Activated T-cell treated with anti-CD3 and anti-CD28 coated beads, Interleukin-2, amount 50 U/mL, for 4 hours (primary cell): ENCODE data around the gene OVAAL. TPM values are rescaled to one million over a fixed set of nuclear protein-coding genes. Genes with fewer than 3 reads are reported as not detected.
A peak's percentile ranks its signal among the peaks of the same experiment; 100 is the strongest.
"Not testable (repeated sequence)": the region's sequence is repeated elsewhere in the genome, so short reads cannot be mapped to it uniquely, and the experiment has no call there.

ENCODE experiments used
- ATAC-seq, 2 donors: fragments of 200-7000 bp; cut with Tn5 transposase; one replicate each; pipeline ENCODE4 v1.10.0; 2021
- DNase-seq: peaks from one replicate; pipeline ENCODE4 v3.0.0-alpha.2; 2020
- H3K27me3 Mint-ChIP-seq: one replicate; pipeline ENCODE4 v1.8.0; 2021; ENCODE audit warnings: low read depth, mixed read lengths
- H3K36me3 Mint-ChIP-seq: one replicate; pipeline ENCODE4 v1.8.0; 2022; ENCODE audit warnings: mixed read lengths; ENCODE audit not compliant: insufficient read depth
- H3K4me1 Mint-ChIP-seq: one replicate; pipeline ENCODE4 v1.8.0; 2021; ENCODE audit warnings: low read depth, mixed read lengths
- H3K4me3 Mint-ChIP-seq: one replicate; pipeline ENCODE4 v1.8.0; 2021; ENCODE audit warnings: mild to moderate bottlenecking, moderate library complexity, mixed read lengths
- H3K9me3 Mint-ChIP-seq: one replicate; pipeline ENCODE4 v1.8.0; 2021; ENCODE audit warnings: mixed read lengths
- total RNA-seq, 3 donors: library from RNA; stranded (reverse); gene quantifications; one replicate each; pipeline ENCODE4 v1.2.1, GENCODE V29; 2021

Gene OVAAL
- total RNA-seq, 3 donors from 2014 or later, result not detected

DNA sequence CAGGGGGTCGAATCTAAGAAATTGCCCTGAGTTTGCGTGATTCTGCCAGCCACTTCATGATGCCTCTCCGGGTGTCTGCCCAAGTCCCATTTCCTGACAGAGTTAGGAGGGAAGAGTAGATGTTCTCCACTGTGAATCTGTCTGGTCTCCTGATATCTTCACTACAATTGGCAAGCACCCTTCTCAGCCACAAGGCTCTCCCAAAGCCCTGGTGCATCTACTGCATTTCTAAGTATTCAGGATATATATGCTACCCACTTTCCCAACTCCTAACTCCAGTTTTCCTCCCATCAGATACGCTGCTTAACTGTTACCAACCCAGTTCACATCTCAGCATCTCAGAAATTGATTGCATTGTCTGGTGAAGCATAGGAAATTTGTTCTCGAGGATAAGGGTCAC is 25.9 kb upstream of the OVAAL start:
- DNase-seq (no peak), ATAC-seq (no peak)
- Mint-ChIP-seq H3K4me1 (no peaks in the 10 kb centered on the region), H3K4me3 (no peak overlapping the region), H3K27me3 (peaks cover 7% of the 10 kb centered on the region), H3K9me3 (no peaks in the 10 kb centered on the region), H3K36me3 (no peaks in the 10 kb centered on the region)

DNA sequence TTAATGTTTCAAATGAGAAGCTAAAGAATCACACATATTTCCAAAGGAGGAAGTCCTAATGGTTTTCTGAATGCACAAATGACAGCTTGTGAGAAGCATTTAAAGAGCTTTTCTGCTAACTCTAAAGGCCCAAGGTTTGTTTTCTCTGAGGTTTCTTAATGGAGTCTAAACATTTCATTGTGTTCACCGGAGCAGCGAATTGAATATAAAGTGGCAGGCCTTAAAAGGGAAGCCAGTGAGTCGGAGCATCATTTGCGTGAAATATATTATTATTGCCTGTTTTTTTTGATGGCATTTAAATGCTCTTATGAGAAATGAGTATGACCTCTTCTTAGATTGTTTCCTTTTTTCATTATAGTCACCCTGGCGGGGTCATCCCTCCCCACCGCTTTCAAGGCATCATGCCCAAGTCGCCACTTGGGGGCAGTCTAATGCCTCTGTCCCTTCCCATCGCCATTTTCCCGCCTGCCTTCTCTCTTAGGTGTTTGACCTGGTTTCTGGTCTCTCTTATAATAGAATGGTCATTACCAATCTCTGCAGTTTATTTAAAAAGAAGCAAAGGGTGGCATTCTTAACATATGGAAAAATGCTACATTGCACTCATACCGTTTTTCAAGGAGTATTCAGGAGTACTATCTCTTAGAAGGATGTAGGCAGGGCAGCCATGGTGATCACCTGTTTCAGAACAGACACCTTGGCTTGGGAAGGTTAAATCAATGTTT is 25.3 kb upstream of the OVAAL start:
- DNase-seq, result peak; percentile 41
- peak; percentile 57 to 81 for ATAC-seq
- Mint-ChIP-seq H3K4me3 (no peak overlapping the region), H3K9me3 (no peaks in the 10 kb centered on the region), H3K4me1 (no peaks in the 10 kb centered on the region), H3K27me3 (peaks cover 7% of the 10 kb centered on the region), H3K36me3 (no peaks in the 10 kb centered on the region)

DNA sequence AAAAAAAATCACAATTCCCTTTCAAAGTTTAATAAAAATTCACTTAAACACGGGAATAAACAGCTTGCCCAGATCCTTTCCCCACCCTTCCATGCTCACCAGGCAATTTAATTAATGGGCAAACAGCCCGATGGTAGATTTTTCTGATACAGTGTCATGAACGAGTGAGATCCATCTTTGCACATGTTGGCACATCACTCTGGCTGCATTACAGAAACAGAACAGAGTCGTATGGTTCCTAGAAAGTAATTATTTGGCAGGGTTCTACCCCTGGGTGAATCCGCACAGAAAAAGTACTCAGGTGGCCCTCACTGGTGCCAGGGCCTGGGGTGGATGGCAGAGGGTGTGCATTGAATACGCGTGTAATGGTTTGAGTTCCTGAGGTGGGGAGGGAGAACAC is 24.6 kb upstream of the OVAAL start:
- Mint-ChIP-seq H3K4me3 (no peak overlapping the region), H3K4me1 (no peaks in the 10 kb centered on the region)

DNA sequence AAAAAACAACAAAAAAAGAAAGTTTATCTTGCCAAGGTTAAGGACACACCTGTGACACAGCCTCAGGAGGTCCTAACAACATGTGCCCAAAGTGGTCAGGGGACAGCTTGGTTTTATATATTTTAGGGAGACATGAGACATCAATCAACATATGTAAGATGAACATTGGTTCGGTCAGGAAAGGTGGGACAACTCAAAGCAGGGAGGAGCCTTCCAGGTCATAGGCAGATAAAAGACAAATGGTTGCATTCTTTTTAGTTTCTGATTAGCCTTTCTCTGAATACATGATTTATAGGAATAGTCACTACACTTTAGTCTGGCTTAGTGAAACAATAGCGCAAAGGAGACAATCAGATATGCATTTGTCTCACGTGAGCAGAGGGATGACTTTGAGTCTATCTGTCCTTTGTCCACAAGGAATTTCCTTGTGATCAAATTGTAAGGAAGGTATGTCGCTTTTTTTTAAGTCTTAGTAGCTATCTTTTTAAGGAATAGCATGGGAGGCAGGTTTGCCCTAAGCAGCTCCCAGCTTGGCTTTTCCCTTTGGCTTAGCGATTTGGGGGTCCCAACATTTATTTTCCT is 23.3 kb upstream of the OVAAL start:
- H3K36me3 Mint-ChIP-seq, result no peaks in the 10 kb centered on the region
- DNase-seq, result no peak
- no peaks in the 10 kb centered on the region for H3K4me1 Mint-ChIP-seq

More for the DNA sequence above, 24.6 kb upstream of the OVAAL start:
- DNase-seq, result no peak
- ATAC-seq, result no peak
- no peaks in the 10 kb centered on the region for H3K9me3 Mint-ChIP-seq
- peaks cover 7% of the 10 kb centered on the region for H3K27me3 Mint-ChIP-seq
- H3K36me3 Mint-ChIP-seq, result no peaks in the 10 kb centered on the region

DNA sequence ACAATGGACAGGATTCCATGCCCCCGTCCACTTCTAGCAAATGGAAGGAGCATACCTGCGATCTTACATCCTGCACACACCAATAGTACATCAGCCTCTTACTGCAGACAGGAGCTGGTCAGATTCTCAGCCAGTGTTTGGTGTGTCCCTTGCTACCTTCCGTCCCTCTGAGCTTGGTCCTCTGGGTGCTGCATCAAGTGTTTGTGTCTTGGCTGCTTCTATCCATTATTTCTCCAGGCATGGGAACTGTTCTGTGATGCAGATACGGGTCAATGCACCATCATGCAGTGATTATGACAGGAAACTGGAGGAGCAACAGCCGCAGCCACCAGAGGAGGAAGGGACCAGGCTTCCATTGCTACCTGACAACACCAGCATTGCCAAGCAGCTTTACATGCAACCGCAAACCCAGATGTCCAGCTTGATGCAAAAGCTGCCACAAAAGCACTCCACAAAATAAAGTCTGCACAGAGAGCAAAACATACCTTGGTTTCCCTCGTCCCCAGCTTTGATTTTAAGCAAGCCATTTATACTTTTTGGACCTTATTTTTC is 21.9 kb upstream of the OVAAL start:
- no peaks in the 10 kb centered on the region for H3K4me1 Mint-ChIP-seq
- H3K36me3 Mint-ChIP-seq, result no peaks in the 10 kb centered on the region
- ATAC-seq (no peak), DNase-seq (no peak)
- H3K27me3 Mint-ChIP-seq, result peaks cover 7% of the 10 kb centered on the region
- H3K4me3 Mint-ChIP-seq, result no peak overlapping the region
- H3K9me3 Mint-ChIP-seq, result no peaks in the 10 kb centered on the region

More for the DNA sequence above, 23.3 kb upstream of the OVAAL start:
- H3K9me3 Mint-ChIP-seq, result no peaks in the 10 kb centered on the region
- no peak overlapping the region for H3K4me3 Mint-ChIP-seq
- H3K27me3 Mint-ChIP-seq, result peaks cover 7% of the 10 kb centered on the region
- ATAC-seq, result no peak

DNA sequence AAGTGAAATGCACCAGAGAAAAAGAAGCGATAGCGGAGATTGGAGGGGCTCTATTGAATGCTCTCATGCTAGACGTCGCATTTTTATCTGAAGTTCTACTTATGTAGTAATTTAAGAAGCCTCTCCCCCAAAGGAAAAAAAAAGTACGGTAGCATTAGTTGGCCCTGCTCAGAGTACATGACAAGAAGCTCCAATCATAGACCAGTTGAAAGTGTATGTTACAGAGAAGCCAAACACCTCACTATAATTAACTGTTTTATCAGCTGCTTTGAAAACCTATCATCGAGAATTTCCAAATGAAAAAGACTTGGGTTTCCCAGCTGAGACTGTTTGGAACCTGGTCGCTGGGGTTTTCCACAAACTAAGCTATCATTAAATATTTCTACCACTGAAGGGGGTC is 19.6 kb upstream of the OVAAL start:
- DNase-seq, result no peak
- Mint-ChIP-seq H3K9me3 (no peaks in the 10 kb centered on the region), H3K27me3 (peaks cover 7% of the 10 kb centered on the region), H3K4me3 (no peak overlapping the region), H3K36me3 (no peaks in the 10 kb centered on the region), H3K4me1 (no peaks in the 10 kb centered on the region)
- no peak for ATAC-seq

DNA sequence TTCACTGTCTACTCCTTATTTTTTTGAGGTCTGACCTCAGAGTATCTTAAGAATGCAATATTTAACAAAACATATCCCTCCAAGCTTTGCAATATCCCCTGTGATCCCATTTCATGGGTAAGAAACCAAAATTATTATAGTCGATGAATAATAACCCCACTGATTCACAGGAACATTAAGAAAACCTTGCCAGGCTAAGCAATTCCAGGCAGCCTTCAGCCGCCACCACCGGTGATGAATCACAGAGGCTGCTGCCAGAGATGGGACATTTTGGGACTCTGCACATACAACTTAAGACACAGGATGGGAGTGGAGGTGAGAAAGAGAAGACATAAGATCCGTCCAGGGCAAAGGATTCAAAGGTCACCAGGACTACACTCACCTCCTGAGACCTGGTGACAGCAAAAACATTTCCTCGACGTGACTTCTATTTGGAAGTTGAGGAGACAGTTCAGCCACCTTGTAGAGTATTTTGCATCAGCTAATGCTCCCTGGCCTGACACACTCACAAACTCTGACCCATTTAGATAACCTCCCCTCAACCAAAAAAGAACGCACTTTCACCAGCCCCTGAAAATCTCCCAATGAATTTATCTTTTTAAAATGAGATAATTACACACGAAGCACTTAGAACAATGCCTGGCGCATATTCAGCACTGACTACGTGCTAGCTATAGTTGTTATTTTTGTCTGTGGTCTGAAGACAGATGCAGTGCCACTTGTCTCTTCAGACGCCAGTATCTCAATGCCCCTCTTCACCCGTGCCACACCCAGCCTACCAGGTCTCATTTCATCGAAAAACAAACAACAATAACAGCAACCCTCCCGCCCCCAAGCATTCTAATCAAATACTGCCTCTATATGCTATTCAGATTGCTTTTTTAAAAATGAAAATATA is 17.8 kb upstream of the OVAAL start:
- Mint-ChIP-seq H3K36me3 (no peaks in the 10 kb centered on the region), H3K27me3 (peaks cover 4% of the 10 kb centered on the region), H3K4me3 (no peak overlapping the region), H3K9me3 (no peaks in the 10 kb centered on the region), H3K4me1 (no peaks in the 10 kb centered on the region)
- DNase-seq (no peak), ATAC-seq (no peak)

DNA sequence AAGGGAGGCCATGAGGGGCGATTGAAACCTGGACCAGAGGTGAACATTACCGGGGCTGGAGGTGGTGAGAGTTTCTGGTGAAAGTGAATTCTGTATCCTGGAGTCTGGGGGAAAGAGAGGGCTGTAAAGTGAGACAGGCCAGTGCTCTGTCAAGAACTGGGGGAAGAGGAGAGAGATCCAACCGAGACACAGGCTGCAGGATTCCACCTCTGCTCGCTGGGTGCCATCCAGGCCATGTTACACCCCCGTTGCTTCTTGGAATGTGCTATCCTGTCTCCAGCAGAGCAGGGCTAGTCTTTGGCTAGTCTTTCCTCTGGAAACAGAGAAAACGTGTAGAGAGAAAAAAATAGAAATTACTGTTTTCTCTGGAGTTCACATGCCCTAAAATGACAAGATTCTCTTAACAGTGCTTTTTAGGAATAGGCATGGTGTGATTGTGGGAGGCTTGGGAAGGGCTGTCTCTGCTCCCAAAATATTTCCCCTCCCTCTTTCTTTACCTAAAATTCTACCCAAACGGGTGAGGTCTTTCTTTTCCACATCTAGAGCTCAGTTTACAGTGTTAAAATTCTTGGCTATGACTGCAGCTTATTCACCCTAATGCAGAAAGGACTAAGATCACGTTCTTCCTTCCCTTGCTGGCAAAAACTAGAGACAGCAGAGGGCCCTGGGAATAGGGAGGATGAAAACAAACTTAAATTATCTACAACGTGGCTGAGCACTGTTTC is 16.5 kb upstream of the OVAAL start:
- DNase-seq, result no peak
- H3K27me3 Mint-ChIP-seq, result no peaks in the 10 kb centered on the region
- H3K4me1 Mint-ChIP-seq, result no peaks in the 10 kb centered on the region
- H3K9me3 Mint-ChIP-seq, result no peaks in the 10 kb centered on the region
- H3K4me3 Mint-ChIP-seq, result no peak overlapping the region
- ATAC-seq, result no peak
- no peaks in the 10 kb centered on the region for H3K36me3 Mint-ChIP-seq

DNA sequence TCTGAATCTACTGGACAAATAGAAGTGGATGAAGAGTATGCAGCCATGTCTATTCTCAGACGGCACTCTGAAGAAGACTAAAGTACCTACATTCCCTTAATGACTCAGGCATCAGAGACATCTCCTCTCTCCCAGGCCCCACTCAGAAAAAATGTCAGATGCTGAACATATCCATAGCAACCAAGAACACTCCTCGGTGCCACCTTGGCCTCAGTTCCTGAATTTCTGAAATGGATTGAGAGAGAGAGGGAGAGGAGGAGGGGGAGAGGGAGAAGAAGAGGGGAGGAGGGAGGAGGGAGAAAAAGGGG is 16.0 kb upstream of the OVAAL start:
- Mint-ChIP-seq H3K27me3 (no peaks in the 10 kb centered on the region), H3K36me3 (no peaks in the 10 kb centered on the region), H3K4me3 (no peak overlapping the region), H3K4me1 (no peaks in the 10 kb centered on the region), H3K9me3 (no peaks in the 10 kb centered on the region)
- ATAC-seq (no peak), DNase-seq (no peak)

DNA sequence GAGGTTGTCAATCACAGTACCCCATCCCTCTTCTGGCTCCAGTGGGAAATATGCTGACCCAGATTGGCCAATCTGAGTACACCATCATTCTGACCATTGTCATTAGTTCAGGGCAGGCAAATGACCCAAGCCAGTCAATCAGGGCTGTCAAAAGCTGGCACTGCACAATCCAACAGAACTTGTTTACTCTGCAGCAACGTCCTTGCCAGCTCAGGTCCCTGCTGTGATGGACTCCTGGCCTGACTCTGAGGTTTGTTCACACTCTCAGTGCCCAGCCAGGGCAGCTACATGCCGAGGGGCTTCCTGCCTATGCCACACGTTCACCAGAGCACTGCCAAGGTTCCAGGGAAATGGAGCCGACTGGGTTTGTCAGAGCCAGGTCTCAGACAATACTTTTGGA is 14.7 kb upstream of the OVAAL start:
- no peak for ATAC-seq
- H3K4me1 Mint-ChIP-seq, result no peaks in the 10 kb centered on the region
- no peak for DNase-seq
- no peaks in the 10 kb centered on the region for H3K36me3 Mint-ChIP-seq
- H3K9me3 Mint-ChIP-seq, result no peaks in the 10 kb centered on the region
- H3K27me3 Mint-ChIP-seq, result no peaks in the 10 kb centered on the region
- H3K4me3 Mint-ChIP-seq, result no peak overlapping the region

DNA sequence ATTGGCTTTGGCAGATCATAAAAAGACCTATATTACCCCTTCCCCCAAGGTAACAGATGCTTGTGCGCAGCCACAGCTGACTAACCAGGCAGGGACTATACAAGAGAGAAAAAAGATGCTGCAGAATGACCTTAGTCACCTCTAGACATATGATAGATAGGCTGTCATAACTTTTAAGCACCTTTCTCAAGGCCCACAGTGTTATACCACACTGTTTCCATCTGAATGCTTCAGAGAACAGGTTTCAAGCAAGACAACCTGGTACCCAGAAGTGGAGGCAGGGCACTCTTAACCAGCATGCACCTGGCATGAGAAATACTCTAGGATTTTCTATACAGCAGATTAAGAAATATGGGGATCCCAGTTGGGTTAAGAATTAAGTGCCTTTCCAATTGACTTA is 12.8 kb upstream of the OVAAL start:
- Mint-ChIP-seq H3K4me1 (no peaks in the 10 kb centered on the region), H3K4me3 (no peak overlapping the region), H3K9me3 (no peaks in the 10 kb centered on the region), H3K36me3 (no peaks in the 10 kb centered on the region), H3K27me3 (no peaks in the 10 kb centered on the region)
- ATAC-seq (no peak), DNase-seq (no peak)

DNA sequence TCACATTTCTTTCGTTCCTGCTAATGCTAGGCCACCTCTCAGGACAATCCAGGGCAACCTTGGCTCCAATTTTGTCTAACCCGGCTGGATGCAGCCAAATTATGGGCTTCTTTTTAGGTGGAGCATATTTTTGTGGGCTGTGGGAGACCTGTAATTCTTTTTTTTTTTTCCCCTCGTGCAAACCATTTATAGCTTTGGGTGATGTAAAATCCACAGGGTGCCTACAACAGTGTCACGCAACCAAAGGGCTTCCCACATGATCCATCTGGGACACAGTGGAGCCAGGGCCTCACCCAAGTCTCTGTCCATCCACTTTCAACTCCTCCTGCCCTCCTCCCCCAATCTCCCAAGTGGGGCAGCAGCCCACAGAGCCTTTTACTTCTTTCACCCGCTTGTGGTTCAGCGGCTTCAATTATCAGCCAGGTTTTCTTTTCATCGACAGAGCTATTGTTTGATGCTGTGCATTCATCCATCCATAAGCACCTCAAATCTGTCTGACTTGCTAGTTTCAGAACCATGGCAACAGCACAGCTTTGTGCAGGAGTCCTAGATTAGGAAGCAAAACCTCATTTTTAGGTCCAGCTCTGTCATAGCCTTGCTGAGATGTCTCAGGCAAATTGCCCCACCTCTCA is 10.0 kb upstream of the OVAAL start:
- no peaks in the 10 kb centered on the region for H3K36me3 Mint-ChIP-seq
- no peak for ATAC-seq

DNA sequence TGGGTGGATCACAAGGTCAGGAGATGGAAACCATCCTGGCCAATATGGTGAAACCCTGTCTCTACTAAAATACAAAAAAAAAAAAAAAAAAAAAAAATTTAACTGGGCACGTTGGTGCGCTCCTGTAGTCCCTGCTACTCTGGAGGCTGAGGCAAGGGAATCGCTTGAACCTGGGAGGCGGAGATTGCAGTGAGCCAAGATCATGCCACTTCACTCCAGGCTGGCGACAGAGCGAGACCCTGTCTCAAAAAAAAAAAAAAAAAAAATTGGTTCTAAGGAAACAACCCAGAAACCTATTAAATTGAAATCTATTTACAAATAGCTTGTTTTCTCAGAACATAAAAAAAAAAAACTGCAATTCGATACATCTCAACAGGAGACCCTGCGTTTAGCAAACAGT is 9.0 kb upstream of the OVAAL start:
- ATAC-seq, H3K36me3 Mint-ChIP-seq, H3K27me3 Mint-ChIP-seq, DNase-seq, H3K4me3 Mint-ChIP-seq, H3K9me3 Mint-ChIP-seq, H3K4me1 Mint-ChIP-seq: not testable (repeated sequence)

More for the DNA sequence above, 10.0 kb upstream of the OVAAL start:
- no peaks in the 10 kb centered on the region for H3K4me1 Mint-ChIP-seq
- peaks cover 2% of the 10 kb centered on the region for H3K27me3 Mint-ChIP-seq
- no peaks in the 10 kb centered on the region for H3K9me3 Mint-ChIP-seq
- no peak for DNase-seq
- H3K4me3 Mint-ChIP-seq, result no peak overlapping the region

DNA sequence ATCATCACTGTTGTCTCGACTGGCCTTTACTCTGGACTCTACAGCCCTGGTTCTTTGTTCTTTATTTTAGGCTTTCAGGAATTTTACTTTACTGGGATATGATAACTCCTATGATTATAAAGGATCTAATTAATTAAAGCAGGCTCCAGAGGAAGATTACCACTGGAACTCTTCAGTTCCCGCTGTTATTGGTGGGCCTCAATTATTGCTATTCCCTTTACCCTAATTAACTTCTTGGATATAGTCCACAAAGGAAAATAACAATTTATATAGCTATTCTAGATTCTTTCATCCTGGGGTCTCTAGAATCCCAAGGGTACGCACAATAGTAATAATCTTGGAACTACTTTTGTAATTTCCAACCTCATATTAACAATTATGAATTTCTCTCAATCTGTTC is 8.5 kb upstream of the OVAAL start:
- DNase-seq, result no peak
- Mint-ChIP-seq H3K9me3 (no peaks in the 10 kb centered on the region), H3K27me3 (peaks cover 2% of the 10 kb centered on the region), H3K4me3 (no peak overlapping the region), H3K36me3 (no peaks in the 10 kb centered on the region), H3K4me1 (no peaks in the 10 kb centered on the region)
- ATAC-seq, result no peak
